Astrocyte (in vitro differentiated cells and primary cell): ENCODE data around the gene CCDC194. TPM values are rescaled to one million over a fixed set of nuclear protein-coding genes. Genes with fewer than 3 reads are reported as not detected.

Experiments used
- DNase-seq: peaks from one replicate; pipeline ENCODE4 v3.0.0-alpha.2; 2010; ENCODE audit warnings: low read depth
- FAIRE-seq: peaks from 2 replicates; lab custom pipeline; 2011; peaks lifted over from hg19 to GRCh38; lab: Jason Lieb, UNC
- H2AFZ ChIP-seq: 2 replicates; pipeline ENCODE4 v1.6.0; 2012; ENCODE audit warnings: low read depth, low read length, inconsistent platforms
- H3K27ac ChIP-seq: 2 replicates; pipeline ENCODE4 v1.5.1; 2011; ENCODE audit warnings: low read depth, low read length, inconsistent platforms
- H3K27me3 ChIP-seq: 2 replicates; pipeline ENCODE4 v1.6.0; 2011; ENCODE audit warnings: low read length, inconsistent platforms; ENCODE audit not compliant: insufficient read depth
- H3K36me3 ChIP-seq: 2 replicates; pipeline ENCODE4 v1.5.1; 2011; ENCODE audit warnings: low read length, inconsistent platforms; ENCODE audit not compliant: insufficient read depth
- H3K4me1 ChIP-seq: 2 replicates; pipeline ENCODE4 v1.5.1; 2011; ENCODE audit warnings: low read length, inconsistent platforms; ENCODE audit not compliant: insufficient read depth
- H3K4me2 ChIP-seq: 2 replicates; pipeline ENCODE4 v1.6.0; 2012; ENCODE audit warnings: low read length, inconsistent platforms
- H3K4me3 ChIP-seq: 2 replicates; pipeline ENCODE4 v1.5.1; 2011; ENCODE audit warnings: low read depth, mild to moderate bottlenecking, low read length, inconsistent platforms; ENCODE audit not compliant: insufficient read depth
- H3K79me2 ChIP-seq: 2 replicates; pipeline ENCODE4 v1.6.0; 2012; ENCODE audit warnings: mild to moderate bottlenecking, low read length, inconsistent platforms; ENCODE audit not compliant: insufficient read depth
- H3K9ac ChIP-seq: 2 replicates; pipeline ENCODE4 v1.6.0; 2012; ENCODE audit warnings: mild to moderate bottlenecking, low read length, inconsistent platforms
- H3K9me3 ChIP-seq: 2 replicates; pipeline ENCODE4 v1.5.1; 2012; ENCODE audit warnings: low read depth, mild to moderate bottlenecking, low read length, inconsistent platforms; ENCODE audit not compliant: insufficient read depth
- H4K20me1 ChIP-seq: 2 replicates; pipeline ENCODE4 v1.6.0; 2012; ENCODE audit warnings: low read length, inconsistent platforms; ENCODE audit not compliant: insufficient read depth
- H3K27ac Mint-ChIP-seq: one replicate; pipeline ENCODE4 v1.8.0; 2021; ENCODE audit warnings: mild to moderate bottlenecking, mixed read lengths; ENCODE audit not compliant: unreplicated experiment
- H3K27me3 Mint-ChIP-seq: one replicate; pipeline ENCODE4 v1.8.0; 2021; ENCODE audit warnings: low read depth, mixed read lengths; ENCODE audit not compliant: unreplicated experiment
- H3K36me3 Mint-ChIP-seq: one replicate; pipeline ENCODE4 v1.8.0; 2021; ENCODE audit warnings: low read depth, mixed read lengths; ENCODE audit not compliant: unreplicated experiment
- H3K4me1 Mint-ChIP-seq: one replicate; pipeline ENCODE4 v1.8.0; 2021; ENCODE audit warnings: low read depth, mixed read lengths; ENCODE audit not compliant: unreplicated experiment
- H3K4me3 Mint-ChIP-seq: one replicate; pipeline ENCODE4 v1.8.0; 2021; ENCODE audit warnings: mild to moderate bottlenecking, moderate library complexity, mixed read lengths; ENCODE audit not compliant: unreplicated experiment
- H3K9me3 Mint-ChIP-seq: one replicate; pipeline ENCODE4 v1.8.0; 2021; ENCODE audit warnings: mild to moderate bottlenecking, mixed read lengths; ENCODE audit not compliant: unreplicated experiment
- CTCF ChIP-seq: IDR thresholded peaks from 2 replicates; pipeline ENCODE4 v1.5.1; 2011; ENCODE audit warnings: low read depth, mild to moderate bottlenecking, inconsistent platforms, low read length, moderate library complexity; ENCODE audit not compliant: insufficient read depth
- EZH2 ChIP-seq: IDR thresholded peaks from 2 replicates; pipeline ENCODE4 v1.6.1; 2012; ENCODE audit warnings: mild to moderate bottlenecking, low read length, inconsistent platforms; ENCODE audit not compliant: insufficient read depth
- total RNA-seq: library from RNA; stranded (reverse); gene quantifications from 2 replicates; pipeline ENCODE4 v1.2.1, GENCODE V29; 2021

Gene CCDC194
- total RNA-seq, 1 donor from 2014 or later = 14.1 TPM

DNA sequence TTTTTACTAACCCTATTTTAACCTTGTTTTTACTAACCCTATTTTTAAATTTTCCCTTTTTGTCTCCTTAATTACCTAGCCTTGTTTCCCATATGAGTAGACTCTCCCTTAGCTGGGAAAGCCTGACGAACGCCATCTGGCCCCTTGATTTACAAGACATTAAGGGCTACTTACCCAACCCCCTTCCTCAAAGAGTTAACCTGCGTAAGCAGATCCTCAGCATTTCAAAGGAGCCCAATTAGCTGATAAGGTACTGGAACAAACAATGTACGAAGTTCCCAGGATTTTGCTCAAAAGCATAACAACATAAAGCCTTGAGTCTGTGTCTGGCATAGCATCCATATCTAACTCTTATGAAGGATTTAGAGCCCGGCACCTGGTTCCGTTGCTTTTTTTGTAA lies 21.1 kb upstream of the CCDC194 start:
- no peak overlapping the region for H3K27ac ChIP-seq
- Mint-ChIP-seq H3K27me3 (no peaks in the 10 kb centered on the region), H3K4me3 (no peak overlapping the region), H3K27ac (no peak overlapping the region), H3K9me3 (no peaks in the 10 kb centered on the region), H3K4me1 (peaks cover 3% of the 10 kb centered on the region), H3K36me3 (peaks cover 12% of the 10 kb centered on the region)
- H3K36me3 ChIP-seq = no peaks in the 10 kb centered on the region
- no peaks in the 10 kb centered on the region for H3K4me1 ChIP-seq
- no peaks in the 10 kb centered on the region for H4K20me1 ChIP-seq
- H3K79me2 ChIP-seq = no peaks in the 10 kb centered on the region
- no peak overlapping the region for H3K9ac ChIP-seq
- H3K9me3 ChIP-seq = no peaks in the 10 kb centered on the region
- H3K4me2 ChIP-seq = no peak overlapping the region
- DNase-seq (no peak), FAIRE-seq (no peak)
- TF ChIP-seq EZH2 = no peak
- no peak for TF ChIP-seq CTCF
- H3K27me3 ChIP-seq = peaks cover 29% of the 10 kb centered on the region
- no peak overlapping the region for H3K4me3 ChIP-seq
- H2AFZ ChIP-seq = no peak overlapping the region

- no peak overlapping the region for H3K4me3 Mint-ChIP-seq
- H3K36me3 ChIP-seq = no peaks in the 10 kb centered on the region
- no peak overlapping the region for H2AFZ ChIP-seq
- no peaks in the 10 kb centered on the region for H3K79me2 ChIP-seq
- no peaks in the 10 kb centered on the region for H3K9me3 ChIP-seq
- peaks cover 12% of the 10 kb centered on the region for H3K36me3 Mint-ChIP-seq
- no peaks in the 10 kb centered on the region for H3K9me3 Mint-ChIP-seq
- no peaks in the 10 kb centered on the region for H3K4me1 ChIP-seq
- H3K4me3 ChIP-seq = no peak overlapping the region
- DNase-seq (no peak), FAIRE-seq (no peak)
- no peaks in the 10 kb centered on the region for H4K20me1 ChIP-seq
- no peaks in the 10 kb centered on the region for H3K27me3 Mint-ChIP-seq
- H3K27ac ChIP-seq = no peak overlapping the region
- H3K9ac ChIP-seq = no peak overlapping the region
- H3K4me2 ChIP-seq = no peak overlapping the region
- H3K27me3 ChIP-seq = peaks cover 29% of the 10 kb centered on the region
- TF ChIP-seq EZH2 (no peak), CTCF (no peak)
- H3K27ac Mint-ChIP-seq = no peak overlapping the region
- H3K4me1 Mint-ChIP-seq = peaks cover 3% of the 10 kb centered on the region
Measured at GRCh38 chr19:17414097-17414496, 20.1 kb upstream of the CCDC194 start.

DNA sequence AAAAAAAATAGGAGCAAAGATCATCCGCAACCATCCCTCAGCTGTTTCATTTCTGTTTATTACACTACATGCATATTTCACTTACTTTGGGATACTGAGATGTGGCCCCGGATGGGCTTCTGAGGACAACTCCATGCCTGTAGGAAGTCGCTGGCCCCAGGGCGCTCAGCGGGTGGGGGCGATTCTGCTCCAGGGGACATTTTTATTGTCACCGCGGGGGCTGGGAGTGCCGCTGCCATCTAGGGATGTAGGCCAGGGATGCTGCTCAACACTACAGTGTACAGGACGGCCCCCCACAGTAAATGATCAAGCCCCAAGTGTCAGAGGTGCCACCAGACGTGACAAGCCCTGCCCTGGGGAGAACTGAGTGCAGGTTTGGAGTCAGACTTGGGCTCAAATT lies 17.8 kb upstream of the CCDC194 start:
- DNase-seq (no peak), FAIRE-seq (no peak)
- Mint-ChIP-seq H3K4me3 (no peak overlapping the region), H3K9me3 (no peaks in the 10 kb centered on the region), H3K27ac (no peak overlapping the region), H3K36me3 (peaks cover 10% of the 10 kb centered on the region), H3K27me3 (no peaks in the 10 kb centered on the region), H3K4me1 (peaks cover 9% of the 10 kb centered on the region)
- H3K36me3 ChIP-seq = no peaks in the 10 kb centered on the region
- H3K4me3 ChIP-seq = no peak overlapping the region
- H3K4me2 ChIP-seq = no peak overlapping the region
- H3K79me2 ChIP-seq = no peaks in the 10 kb centered on the region
- no peaks in the 10 kb centered on the region for H4K20me1 ChIP-seq
- H3K27me3 ChIP-seq = peaks cover 29% of the 10 kb centered on the region
- no peaks in the 10 kb centered on the region for H3K4me1 ChIP-seq
- TF ChIP-seq CTCF (no peak), EZH2 (no peak)
- H3K27ac ChIP-seq = no peak overlapping the region
- no peak overlapping the region for H3K9ac ChIP-seq
- no peaks in the 10 kb centered on the region for H3K9me3 ChIP-seq
- H2AFZ ChIP-seq = no peak overlapping the region
